ENCODE data around the gene IPO9. TPM values are rescaled to one million over a fixed set of nuclear protein-coding genes. Genes with fewer than 3 reads are reported as not detected.

The IPO9 gene
- total RNA-seq, 2 donors from 2014 or later = 22.9 to 52.0 TPM

DNA sequence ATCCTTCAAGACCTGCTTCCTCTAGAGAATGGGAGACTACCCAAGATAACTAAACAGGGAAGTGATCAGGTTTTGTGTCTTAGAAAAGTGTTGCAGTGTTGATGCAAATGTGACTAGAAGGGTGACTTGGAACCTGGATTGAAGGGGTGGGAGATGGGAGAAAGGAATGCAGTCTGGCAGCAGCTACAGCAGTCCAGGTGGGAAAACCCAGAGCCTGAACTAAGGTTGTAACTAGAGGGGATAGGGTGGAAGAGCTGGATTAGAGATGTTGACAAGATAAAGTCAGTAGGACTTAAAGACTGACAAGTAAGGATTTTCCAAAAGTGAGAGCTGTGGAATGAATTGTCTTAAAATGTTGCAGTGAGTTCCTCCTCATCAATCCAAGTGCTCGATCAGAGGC is 52.7 kb downstream of the IPO9 start:
- Histone ChIP-seq H3K9ac (ENCODE audit: low read depth in 2 of 2, low read length in 2 of 2) (no peak overlapping the region), H3K4me1 (no peaks in the 10 kb centered on the region), H3K27me3 (no peaks in the 10 kb centered on the region), H3K36me3 (no peaks in the 10 kb centered on the region), H3K9me3 (no peaks in the 10 kb centered on the region), H3K27ac (no peak overlapping the region), H3K4me3 (no peak overlapping the region)
- intact Hi-C loops (cut with DNase I) = no loop called here
- no peak for DNase-seq
- TF ChIP-seq, protein P1, sequence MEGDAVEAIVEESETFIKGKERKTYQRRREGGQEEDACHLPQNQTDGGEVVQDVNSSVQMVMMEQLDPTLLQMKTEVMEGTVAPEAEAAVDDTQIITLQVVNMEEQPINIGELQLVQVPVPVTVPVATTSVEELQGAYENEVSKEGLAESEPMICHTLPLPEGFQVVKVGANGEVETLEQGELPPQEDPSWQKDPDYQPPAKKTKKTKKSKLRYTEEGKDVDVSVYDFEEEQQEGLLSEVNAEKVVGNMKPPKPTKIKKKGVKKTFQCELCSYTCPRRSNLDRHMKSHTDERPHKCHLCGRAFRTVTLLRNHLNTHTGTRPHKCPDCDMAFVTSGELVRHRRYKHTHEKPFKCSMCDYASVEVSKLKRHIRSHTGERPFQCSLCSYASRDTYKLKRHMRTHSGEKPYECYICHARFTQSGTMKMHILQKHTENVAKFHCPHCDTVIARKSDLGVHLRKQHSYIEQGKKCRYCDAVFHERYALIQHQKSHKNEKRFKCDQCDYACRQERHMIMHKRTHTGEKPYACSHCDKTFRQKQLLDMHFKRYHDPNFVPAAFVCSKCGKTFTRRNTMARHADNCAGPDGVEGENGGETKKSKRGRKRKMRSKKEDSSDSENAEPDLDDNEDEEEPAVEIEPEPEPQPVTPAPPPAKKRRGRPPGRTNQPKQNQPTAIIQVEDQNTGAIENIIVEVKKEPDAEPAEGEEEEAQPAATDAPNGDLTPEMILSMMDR (IDR thresholded peaks at IDR 0.05) = no peak

DNA sequence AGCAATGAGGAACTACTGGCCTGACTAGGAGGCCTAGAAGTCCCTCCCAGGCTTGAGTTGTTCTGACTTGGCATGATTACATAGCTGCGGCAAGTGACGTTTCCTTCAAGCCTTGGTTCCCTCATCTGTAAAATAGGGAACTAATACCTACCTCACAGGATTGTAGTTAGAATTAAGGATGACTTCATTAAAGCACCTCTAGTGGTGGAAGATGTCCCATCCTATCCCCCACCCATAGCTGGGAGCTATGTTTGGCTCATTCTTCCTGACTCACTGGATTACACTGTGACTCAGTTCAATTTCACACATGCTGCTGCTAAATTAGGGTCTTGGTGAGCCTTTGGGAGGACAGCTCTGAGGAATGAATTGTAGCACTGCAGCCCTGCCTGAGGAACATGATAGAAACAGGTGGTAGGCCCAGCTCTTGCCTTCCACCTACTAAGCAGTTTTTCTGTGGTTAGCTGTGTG is 53.7 kb downstream of the IPO9 start:
- Histone ChIP-seq H3K4me3 (no peak overlapping the region), H3K27me3 (no peaks in the 10 kb centered on the region), H3K4me1 (no peaks in the 10 kb centered on the region), H3K9ac (ENCODE audit: low read depth in 2 of 2, low read length in 2 of 2) (no peak overlapping the region), H3K36me3 (no peaks in the 10 kb centered on the region), H3K9me3 (no peaks in the 10 kb centered on the region), H3K27ac (no peak overlapping the region)
- intact Hi-C loops (cut with DNase I) = no loop called here
- TF ChIP-seq, protein P1 (IDR thresholded peaks at IDR 0.05) = no peak
- DNase-seq = no peak

DNA sequence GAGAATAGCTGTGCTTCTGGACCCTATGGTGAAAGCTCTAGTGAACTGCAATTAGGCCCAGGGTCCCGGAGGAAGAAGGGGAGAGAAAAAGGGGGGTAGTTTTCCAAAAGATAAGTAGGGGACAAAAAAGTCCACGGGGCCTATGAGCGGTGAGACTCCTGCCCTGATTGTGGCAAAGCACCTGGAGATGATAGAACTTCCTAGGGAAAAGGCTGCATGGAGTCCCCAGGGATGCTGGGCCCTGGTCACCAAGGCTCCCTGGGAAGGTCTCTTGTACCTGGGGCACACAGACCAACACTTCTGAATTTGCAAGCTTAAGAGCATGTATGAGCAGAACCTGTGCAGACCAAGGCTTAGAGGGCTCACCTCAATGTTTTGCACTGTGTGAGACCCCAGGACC is 54.3 kb downstream of the IPO9 start:
- no peaks in the 10 kb centered on the region for H3K4me1 ChIP-seq
- H3K36me3 ChIP-seq = no peaks in the 10 kb centered on the region
- H3K27me3 ChIP-seq = no peaks in the 10 kb centered on the region
- no peak for DNase-seq
- H3K4me3 ChIP-seq = no peak overlapping the region
- H3K9me3 ChIP-seq = no peaks in the 10 kb centered on the region
- no peak overlapping the region for H3K27ac ChIP-seq
- no peak overlapping the region for H3K9ac ChIP-seq (ENCODE audit: low read depth in 2 of 2, low read length in 2 of 2)
- TF ChIP-seq, protein P1 (IDR thresholded peaks at IDR 0.05) = no peak
- intact Hi-C loops (cut with DNase I) = no loop called here

DNA sequence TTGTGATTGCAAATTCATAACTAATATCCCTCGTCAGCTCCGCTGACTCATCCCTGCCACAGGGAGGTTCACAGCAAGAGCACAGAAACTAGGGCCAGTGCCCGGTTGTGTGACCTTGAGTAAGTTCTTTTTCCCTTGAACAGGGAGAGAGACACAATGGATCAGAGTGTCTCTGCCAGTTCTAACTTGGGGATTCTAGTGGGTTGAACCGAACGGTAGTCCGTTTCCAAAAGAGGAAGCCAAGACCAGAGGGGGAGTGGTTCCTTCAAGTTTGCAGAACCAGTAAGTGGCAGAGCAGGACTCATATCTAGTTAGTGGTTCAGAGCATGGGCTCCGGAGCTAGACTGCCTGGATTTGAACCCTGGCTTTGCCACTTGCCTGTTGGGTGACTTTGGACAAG is 54.8 kb downstream of the IPO9 start:
- no peaks in the 10 kb centered on the region for H3K9me3 ChIP-seq
- no peak for DNase-seq
- peaks cover 4% of the 10 kb centered on the region for H3K27me3 ChIP-seq
- intact Hi-C loops (cut with DNase I) = no loop called here
- TF ChIP-seq, protein P1 (IDR thresholded peaks at IDR 0.05) = no peak
- H3K4me3 ChIP-seq = no peak overlapping the region
- H3K9ac ChIP-seq (ENCODE audit: low read depth in 2 of 2, low read length in 2 of 2) = no peak overlapping the region
- H3K4me1 ChIP-seq = no peaks in the 10 kb centered on the region
- no peak overlapping the region for H3K27ac ChIP-seq
- H3K36me3 ChIP-seq = no peaks in the 10 kb centered on the region

DNA sequence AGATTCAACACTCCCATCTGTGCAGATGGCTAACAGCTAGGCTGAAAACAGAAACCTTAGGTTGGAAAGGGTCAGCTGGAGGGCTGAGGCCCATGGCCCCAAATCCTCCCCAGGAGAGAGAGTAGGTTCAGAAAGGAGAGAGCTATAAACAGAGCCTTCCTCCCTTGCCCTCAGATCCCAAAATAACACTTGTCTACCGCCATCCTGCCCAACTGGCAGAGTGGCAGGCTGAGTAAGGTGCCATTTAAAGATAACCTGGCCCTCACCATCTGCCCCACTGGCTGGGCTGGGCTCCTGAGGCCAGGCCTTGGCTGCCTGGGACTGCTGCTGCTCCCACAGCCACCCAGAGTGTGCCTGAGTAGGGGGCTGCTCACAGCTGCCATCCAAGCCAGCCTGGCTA is 55.5 kb downstream of the IPO9 start:
- TF ChIP-seq, protein P1 (IDR thresholded peaks at IDR 0.05) = no peak
- Histone ChIP-seq H3K9me3 (no peaks in the 10 kb centered on the region), H3K36me3 (no peaks in the 10 kb centered on the region), H3K4me1 (peaks cover 5% of the 10 kb centered on the region), H3K27ac (no peak overlapping the region), H3K9ac (ENCODE audit: low read depth in 2 of 2, low read length in 2 of 2) (no peak overlapping the region), H3K4me3 (no peak overlapping the region), H3K27me3 (peaks cover 9% of the 10 kb centered on the region)
- DNase-seq = no peak
- intact Hi-C loops (cut with DNase I) = no loop called here
